OCI-LY1 (cell line): Measurements from ENCODE around the gene MET.

Source experiments
- EZH2 ChIP-seq: fragments of 200-600 bp; sonication (generic), shearing (Covaris generic); IDR thresholded peaks from 2 replicates; pipeline ENCODE4 v1.8.0; 2017; ENCODE audit warnings: borderline replicate concordance, mixed run types, mild to moderate bottlenecking, antibody characterized with exemption, low read length, moderate library complexity, mixed read lengths
- TF ChIP-seq, protein P1 (sequence below): fragments of 200-600 bp; sonication (generic), shearing (Covaris generic); IDR thresholded peaks from 2 replicates; pipeline ENCODE4 v1.5.1; 2017; ENCODE audit warnings: mild to moderate bottlenecking, antibody characterized with exemption, low read length, moderate library complexity, mixed read lengths

- TF ChIP-seq, protein P1, sequence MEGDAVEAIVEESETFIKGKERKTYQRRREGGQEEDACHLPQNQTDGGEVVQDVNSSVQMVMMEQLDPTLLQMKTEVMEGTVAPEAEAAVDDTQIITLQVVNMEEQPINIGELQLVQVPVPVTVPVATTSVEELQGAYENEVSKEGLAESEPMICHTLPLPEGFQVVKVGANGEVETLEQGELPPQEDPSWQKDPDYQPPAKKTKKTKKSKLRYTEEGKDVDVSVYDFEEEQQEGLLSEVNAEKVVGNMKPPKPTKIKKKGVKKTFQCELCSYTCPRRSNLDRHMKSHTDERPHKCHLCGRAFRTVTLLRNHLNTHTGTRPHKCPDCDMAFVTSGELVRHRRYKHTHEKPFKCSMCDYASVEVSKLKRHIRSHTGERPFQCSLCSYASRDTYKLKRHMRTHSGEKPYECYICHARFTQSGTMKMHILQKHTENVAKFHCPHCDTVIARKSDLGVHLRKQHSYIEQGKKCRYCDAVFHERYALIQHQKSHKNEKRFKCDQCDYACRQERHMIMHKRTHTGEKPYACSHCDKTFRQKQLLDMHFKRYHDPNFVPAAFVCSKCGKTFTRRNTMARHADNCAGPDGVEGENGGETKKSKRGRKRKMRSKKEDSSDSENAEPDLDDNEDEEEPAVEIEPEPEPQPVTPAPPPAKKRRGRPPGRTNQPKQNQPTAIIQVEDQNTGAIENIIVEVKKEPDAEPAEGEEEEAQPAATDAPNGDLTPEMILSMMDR, result no peak
- no peak for TF ChIP-seq EZH2
Observed at GRCh38 chr7:116632384-116632783, 39.6 kb upstream of the MET start.
